GM21786 (cell line): ENCODE data around the gene CLIC3.

Source experiments
- ATAC-seq: cut with Tn5 transposase; IDR thresholded peaks from one replicate; pipeline ENCODE4 v1.9.1; 2021; ENCODE audit not compliant: unreplicated experiment

Gene CLIC3

DNA sequence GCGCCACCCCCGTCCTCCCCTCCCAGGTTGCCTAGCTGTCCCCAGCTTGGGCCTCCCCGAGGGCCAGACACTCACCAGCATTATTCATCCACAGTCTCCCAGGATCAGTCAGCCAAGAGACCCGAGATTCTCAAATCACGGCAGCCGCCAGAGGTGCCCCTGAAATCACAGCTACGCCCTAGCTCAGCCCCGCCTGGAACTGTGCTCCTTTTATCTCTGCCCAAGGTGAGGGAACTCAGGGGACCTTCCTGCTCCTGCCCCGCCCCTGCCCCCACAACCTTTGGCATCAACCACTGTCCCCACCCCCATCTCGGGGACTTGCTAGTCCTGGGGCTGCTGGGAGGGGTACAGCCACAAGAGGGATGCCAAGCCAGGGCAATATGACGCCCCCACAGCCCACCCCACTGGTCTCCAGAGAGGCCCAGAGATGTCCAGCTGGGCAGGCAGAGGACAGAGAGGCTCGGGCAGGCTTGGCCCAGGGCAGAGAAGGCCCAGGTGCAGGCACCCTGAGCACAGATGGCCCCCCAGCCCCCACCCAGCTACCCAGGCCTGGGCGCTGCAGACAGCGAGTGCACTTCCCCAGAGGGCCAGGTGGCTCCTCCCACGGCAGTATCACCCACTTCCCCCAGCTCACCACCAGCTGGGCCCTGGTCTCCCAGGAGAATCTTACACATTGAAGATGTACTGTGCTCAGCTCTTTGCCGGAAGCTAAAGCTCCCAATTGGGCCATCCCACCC is 35.7 kb upstream of the CLIC3 start, which contains the start of gene FUT7:
Gene FUT7 (minus strand): TSS at position 185 of the 737 bp plus-strand sequence. CDS start 97 bp downstream, at position 88.
- no peak for ATAC-seq

DNA sequence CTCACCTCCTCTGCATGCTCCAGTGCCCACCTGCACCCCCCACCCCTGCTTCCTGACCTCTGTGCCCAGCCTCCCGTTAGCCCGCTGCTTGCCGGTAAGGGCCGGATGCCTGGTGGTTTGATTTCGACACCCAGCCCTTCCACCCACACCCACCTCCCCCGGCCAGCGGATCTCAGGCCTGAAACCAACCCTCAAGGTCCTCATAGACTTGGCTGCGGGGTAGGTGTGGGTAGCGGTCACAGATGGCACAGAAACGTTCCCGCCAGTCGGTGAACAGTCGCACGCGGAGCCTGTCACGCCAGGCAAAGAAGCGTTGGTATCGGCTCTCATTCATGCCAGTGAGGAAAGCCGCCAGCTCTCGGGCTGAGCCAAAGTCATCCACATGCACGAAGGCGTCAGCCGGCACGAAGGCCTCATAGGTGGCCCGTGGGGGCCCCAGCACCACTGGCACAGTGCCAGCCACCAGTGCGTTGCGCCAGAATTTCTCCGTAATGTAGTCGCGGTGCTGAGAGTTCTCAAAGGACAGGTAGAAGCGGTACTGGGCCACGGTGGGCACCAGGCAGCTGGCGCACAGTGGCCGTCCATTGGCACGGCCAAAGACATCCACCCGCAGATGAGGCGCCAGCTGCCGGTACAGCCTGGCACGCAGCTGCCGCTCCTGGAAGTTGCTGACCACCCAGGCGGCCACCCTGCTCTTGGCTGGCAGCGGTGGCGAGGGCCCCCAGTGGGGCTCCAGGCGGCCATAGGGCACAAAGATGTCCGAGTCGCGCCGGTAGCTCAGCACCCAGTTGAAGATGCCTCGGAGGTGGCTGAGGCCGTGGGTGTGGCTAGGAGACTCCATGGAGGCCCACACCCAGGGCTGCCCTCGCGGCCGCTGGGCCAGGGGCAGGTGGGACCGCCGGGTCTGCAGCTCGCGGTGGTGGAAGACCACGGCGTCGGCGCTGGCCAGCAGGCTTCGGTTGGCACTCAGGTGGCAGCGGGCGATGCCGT is 34.5 kb upstream of the CLIC3 start:
- no peak for ATAC-seq

DNA sequence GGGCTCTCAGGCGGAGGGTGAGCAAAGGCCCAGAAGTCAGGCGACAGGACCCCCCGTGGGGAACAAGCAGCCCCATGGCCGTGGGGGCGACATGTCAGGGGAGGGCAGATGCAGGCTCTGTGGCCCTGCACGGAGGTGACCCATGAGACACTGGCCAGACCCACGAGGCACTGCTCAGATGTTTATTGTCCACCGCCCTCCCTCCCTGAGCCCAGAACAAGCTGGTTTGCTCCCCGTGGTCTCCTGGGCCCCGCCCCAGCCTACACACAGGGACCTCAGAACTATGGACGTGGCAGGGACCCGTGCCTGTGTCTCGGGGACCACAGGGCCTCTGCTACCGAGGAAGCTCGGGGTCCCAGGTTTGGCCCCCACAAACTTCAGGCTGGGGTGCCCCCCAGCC is 33.6 kb upstream of the CLIC3 start:
- no peak for ATAC-seq

DNA sequence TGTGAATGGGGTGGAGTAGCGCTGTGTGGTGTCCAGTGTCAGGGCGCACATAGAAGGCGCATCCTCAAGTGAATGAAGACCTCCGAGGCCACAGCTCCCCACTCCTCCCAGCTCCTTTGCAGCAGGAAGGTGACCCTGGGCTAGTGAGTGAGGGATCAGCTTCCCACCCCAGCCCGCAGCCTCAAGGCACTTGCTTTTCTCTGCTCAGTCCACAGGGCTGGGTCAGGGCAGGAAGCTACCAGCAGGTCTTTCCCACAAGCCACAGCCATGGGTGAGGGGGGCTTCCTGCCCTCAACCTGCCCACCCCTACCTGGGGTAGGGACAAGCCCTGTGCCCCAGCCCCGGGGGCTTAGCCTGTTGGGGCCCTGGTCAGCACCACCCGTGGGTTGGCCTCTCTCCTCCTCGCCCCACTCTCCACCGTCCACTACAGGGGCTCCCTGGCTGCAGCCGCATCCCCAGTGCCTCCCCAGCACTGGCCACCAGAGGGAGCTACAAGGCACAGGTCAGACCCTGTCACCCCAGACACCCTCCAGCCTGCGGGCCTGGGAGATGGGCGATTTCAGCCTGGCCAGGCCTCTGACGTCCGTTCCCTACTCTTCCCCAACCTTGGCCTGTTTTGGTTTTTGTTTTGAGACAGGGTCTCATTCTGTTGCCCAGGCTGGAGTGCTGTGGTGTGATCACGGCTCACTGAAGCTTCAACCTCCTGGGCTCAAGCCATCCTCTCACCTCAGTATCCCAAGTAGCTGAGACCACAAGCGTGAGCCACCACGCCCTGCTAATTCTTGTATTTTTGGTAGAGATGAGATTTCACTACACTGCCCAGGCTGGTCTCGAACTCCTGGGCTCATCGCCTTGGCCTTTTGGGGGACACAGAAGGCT is 32.9 kb upstream of the CLIC3 start:
- ATAC-seq = peak; percentile 45

DNA sequence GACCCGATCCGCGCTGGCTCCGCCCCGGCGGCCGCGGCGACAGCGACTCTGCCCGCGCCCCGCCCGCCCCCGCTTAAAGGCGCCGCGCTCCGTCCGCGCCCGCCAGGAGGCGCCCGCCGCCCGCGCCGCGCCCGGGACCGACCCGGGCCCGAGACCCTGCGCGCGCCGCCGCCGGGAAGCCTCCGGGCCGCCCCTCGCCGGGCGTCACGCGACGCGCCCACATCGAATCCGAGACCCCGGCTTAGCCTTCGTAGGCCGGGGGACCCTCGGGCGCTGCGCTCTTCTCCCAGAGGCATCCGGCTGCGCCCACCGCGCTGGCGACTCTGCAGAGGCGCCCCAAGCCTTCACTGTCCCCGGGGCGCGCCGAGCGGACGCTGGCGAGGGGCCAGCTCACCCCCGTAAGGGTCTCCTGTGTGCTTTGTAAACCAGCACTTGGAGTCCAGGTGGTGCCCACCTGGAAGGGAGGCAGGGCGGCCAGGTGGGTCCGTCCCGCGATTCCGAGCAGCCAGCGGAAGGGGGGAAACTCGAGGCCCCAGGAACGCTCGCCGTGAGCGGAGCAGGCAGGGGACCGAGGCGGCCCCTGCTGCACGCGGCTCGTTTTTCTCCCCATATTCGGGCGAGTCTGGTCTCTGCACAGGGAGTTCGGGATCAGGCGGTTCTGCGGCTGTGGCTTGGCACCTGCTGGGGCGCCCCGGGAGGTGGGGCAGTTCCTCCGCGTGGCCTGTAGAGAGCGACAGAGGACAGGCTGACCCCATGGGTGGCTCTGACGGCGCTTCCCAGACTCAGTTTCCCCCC is 32.1 kb upstream of the CLIC3 start:
- ATAC-seq = no peak

DNA sequence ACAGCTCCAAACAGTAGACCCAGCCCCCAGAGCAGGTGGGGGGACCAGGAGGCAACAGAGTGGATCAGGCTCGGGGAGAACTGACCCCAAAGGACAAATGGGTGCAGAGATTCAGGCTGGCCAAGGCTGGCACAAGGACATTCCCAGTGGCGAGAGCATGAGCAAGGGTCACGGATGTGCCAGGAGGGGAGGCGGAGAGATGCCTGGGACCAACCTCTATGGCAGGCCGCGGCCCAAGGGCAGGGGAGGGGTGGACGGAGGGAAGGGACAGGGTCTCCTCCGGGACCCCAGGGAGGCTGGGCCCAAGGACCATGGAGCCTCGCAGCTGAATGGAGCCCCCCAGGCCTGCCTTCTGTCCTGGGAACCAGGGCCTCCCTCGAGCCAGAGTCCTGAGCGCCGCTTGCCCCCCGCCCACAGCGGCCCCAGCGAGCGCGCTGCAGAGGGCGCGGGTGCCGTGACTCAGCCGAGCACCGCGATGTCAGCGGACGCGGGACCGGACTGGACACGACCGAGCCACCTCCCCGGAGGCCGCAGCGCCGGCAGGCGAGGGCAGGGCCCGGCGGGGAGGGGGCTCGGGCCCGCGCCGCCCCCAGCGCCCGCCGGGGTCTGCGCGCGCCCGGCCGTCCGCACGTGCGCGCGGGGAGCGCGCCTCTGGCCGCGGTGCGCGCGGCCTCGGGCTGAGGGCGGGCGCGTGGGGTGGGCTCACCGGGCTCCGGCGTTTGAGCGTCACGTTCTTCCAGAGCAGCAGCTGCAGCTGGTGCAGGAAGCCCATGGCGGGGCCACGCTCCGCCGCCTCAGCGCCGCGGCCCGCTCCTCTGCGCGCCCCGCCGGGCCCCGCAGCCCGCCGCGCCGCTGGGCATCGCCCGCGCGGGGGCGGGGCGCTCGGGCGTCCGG is 31.2 kb upstream of the CLIC3 start, which contains the start of gene ABCA2:
Gene ABCA2 (minus strand): TSS at position 869 of the 894 bp plus-strand sequence. CDS start 97 bp downstream, at position 772.
- ATAC-seq = no peak

DNA sequence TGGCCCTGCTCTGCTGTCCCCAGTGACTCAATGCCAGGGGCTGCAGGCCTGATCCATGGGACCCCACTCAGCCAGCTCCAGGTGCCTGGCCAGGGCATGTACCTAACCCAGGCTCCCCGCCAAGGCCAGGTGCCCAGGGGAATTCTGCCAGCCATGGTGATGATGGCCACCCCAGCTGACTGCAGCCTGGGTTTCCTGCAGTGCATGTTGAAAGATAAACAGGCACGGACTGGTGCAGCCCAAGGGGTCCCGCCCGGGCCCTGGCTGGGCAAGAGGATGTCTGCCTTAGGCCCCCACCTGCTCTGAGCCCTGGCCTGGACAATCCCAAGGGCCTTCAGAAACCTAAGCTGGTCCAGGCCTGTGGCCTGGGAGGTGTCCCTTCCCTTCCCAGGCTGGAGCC is 30.5 kb upstream of the CLIC3 start:
- ATAC-seq = no peak

DNA sequence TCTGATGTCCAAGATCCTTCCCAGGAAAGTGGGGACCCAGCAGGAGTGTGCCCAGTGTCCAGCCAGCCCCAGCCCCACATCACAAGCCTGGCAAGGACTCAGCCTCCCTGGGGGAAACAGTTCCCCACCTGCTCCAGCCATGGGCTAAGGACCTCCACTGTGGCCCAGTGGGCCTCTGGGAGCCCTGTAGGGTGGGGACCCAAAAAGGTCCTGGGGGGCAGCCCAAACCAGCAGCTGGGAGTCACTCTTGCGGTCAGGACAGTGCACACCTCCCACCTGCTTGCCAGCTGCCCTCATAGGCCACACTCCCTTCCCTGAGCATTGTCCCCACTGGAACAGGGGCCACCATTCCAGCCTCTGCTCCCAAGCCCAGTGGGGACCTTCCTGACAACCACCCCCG is 30.0 kb upstream of the CLIC3 start:
- no peak for ATAC-seq

DNA sequence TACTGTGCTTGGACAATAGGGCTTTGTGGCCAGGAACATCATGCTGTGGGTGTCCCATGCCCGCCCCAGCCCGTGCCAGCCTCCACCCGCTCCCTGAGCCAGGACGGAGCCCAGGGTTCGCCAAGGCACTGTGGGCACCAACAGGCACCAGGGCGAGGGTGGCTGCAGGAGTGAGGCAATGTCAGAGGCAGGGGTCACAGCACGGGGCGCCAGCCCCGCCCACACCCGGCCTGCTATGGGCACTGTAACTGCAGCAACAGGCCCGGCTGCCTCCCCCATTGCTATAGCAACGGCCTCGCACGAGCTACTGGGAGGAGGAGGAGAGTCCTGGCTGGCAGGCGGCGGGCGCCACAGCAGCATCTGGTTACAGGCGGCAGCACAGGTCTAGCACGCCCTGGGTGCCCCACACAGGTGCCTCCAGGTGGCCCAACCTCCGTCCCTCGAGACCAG is 29.2 kb upstream of the CLIC3 start:
- ATAC-seq = no peak

DNA sequence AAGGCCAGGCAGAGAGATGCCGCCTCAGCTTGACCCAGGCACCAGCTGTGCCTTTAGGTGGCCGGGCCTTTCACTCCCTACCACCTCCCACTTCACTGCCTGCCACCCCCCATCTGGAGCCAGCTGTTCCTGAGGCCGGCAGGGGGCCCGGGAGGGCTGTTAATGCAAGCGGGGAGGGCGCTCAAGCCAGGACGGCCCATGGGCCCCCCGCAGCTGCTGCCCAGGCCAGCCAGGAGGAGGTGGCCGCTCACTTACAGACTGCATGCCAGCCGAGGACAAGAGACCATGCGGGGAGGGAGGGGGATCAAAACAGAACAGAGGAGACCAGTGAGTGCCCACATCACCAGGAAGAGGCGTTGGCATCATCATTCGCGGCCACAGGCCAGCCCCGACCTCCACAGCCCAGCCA is 27.2 kb upstream of the CLIC3 start:
- ATAC-seq = no peak

DNA sequence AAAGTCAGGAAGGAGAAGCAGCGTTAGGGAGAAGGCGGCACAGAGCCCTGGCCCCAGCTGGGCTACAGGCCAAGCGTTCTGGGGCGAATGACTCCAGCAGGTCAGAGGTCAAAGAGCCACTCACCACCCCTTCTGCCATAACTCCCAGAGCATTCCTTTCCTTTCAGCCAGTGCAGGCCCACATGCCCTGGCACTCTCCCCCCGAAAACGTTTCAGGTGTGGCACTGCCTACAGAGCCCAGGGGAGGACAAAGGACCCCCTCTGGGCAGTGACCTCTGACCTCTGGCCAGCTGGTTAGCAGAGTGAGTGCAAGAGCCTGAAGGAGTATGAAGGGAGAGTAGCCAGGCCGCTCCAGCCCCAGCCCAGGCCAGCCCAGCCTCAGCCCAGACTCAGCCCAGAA is 26.8 kb upstream of the CLIC3 start:
- ATAC-seq = no peak

DNA sequence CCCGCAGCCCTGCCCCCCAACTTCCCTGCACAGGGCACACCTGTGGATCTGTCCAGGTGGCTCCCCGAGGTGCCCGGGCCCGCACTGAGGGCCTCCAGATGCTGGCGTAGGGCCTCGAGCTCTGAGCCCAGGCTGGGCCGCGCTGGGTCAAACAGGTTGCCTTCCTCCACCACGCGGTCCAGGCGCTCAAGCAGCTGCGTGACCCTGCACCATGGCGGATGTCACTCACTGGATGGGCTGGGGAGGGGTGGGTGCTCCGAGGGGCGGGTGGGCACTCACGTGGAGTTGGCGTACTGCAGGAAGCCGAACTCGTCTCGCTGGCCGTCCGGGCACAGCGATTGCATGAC is 26.3 kb upstream of the CLIC3 start:
- no peak for ATAC-seq

DNA sequence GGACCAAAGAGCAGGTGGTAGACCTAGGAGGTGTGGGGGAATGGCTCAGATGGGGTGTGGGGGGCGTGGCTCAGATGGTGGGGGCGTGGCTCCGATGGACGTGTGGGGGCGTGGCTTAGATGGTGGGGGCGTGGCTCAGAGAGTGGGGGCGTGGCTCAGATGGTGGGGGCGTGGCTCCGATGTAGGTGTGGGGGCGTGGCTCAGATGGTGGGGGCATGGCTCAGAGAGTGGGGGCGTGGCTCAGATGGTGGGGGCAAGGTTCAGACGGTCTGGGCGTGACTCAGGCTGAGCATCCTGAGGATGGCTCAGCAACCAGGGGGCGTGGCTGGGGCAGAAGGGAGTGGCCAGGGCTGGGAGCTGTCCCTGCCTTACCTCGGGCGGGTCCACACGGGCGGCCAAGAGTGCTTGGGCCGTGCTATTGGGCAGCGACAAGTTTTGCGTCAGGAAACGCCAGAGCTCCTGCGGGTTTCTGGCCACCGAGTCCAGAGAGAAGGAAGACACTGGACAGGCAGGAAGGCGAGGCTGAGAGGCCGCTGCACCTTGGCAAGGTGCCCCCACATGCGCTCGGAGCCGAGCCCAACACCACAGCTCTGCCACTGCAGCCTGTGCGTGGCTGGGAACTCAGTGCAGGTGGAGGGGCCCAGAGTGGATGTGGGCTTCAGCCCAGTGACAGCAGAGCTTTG is 25.8 kb upstream of the CLIC3 start:
- no peak for ATAC-seq

DNA sequence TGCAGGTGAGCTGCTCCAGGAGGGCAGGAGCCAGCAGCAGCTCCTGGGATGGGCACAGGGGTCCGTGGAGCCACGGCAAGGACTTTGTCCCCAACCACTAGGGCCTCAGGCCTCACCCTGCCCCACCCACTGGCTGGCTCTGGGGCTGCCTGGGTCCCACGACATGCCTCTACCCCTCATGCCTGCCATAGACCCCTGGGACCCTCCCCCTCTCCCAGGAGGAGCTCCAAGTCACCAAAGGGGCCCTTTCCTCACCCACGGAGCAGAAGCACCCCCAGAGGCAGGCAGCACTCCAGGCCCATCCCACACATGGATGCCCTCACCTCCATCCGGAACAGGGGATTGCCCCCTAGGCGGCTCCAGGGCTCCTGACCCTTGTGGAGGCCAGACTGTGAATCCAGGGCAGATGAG is 25.2 kb upstream of the CLIC3 start:
- ATAC-seq = no peak

DNA sequence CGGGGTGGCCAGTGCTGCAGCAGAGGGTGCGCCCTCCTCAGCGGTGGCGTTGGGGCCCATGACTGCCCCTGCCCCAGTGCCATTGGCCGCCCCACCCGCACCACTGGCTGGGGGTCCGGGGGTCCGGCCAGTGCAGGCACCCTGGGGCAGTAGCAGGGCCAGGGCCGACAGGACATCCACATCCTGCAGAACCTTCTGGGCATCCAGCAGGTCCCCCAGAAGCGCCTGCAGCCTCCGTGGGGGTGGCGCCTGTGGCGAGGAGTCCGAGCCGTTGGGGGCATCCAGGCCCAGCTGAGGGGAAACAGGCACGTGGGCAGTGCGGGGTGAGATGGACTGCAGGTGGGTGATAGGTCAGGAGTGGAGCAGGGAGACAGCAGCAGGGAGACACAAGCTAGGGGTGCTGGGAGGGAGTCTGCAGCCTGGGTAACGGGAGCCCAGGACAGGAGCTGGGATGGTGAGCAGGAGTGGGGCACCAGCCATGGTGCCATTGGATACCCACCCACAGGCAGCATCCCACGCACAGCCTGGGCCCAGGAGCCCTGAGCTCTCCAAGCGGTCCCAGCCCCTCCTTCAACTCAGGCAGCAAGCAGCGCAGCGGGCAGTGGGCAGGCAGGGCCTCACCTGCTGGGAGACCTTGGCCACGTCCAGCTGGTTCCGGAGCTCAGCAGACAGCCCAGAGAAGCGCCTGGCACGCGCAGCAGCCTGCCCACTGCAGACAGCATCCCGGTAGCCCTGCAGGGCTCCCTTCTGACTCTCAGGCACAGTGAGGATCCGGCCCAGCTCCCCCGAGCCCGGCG is 24.6 kb upstream of the CLIC3 start:
- no peak for ATAC-seq

DNA sequence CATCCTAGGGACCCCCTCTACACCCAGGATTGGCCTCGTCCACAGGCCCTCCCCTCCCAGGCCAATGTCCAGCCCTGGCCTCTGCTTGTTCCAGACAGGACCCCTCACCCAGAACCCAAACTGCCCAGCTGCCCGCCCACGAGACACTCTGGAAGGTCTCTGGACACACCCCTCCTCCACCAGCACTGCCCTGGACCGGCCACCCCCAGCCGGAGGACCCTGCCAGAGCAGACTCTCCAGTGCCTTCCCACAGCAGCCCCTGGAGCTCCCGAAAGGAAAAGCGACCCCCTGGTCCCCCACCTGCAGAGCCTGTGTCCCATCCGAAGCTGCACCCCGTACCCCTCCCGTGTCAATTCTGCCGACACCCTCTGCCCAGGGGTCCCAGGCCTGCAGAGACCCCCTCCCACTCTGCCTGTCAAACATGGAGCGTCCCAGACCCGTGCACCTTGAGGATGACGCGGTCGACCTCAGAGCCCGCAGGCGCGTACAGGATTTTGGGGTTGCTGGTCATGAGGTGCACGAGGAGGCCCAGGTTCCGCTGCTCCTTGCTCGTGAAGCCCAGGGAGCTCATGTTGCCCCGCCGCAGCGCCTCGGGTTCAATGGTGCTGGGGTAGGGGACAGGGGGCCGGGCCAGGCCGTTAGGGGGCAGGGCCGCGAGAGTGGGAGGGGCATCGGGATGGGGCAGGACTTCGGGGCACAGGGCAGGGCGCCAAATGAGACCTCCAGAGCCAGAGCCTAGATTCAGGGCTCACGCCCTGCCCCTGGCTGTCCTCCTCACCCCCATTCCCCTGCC is 23.7 kb upstream of the CLIC3 start:
- no peak for ATAC-seq
